ENCODE results near the gene C21orf58. TPM values are rescaled to one million over a fixed set of nuclear protein-coding genes. Genes with fewer than 3 reads are reported as not detected.
A peak's percentile ranks its signal among the peaks of the same experiment; 100 is the strongest.

C21orf58 gene
- total RNA-seq, 2 experiments from 2014 or later = 23.9 to 25.2 TPM

DNA sequence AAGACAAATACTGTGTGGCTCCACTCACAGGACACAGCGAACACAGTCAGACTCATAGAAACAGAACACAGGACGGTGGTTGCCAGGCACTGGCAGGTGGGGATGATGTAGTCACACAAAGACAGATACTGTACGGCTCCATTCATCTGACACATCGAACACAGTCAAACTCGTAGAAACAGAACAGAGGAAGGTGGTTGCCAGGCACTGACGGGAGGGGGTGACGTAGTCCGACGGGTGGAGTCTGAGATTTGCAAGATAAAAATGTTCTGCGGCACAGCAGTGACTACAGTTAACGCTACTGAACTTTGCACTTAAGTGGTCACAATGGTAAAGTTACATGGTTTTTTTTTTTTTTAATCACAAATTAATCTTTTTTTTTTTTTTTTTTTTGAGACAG lies 18.7 kb downstream of the C21orf58 start:
- ATAC-seq (no peak), DNase-seq (no peak)
- POLR2A ChIA-PET = no interaction called here
- CTCF ChIA-PET = no interaction called here
- Mint-ChIP-seq H3K4me1 (ENCODE audit: low read depth) (no peaks in the 10 kb centered on the region), H3K9me3 (no peaks in the 10 kb centered on the region), H3K27ac (no peak overlapping the region), H3K27me3 (no peaks in the 10 kb centered on the region), H3K4me3 (no peak overlapping the region), H3K36me3 (ENCODE audit: low read depth) (peaks cover 29% of the 10 kb centered on the region)
- intact Hi-C loops (cut with micrococcal nuclease) = no loop called here
- TF ChIP-seq, protein P1, sequence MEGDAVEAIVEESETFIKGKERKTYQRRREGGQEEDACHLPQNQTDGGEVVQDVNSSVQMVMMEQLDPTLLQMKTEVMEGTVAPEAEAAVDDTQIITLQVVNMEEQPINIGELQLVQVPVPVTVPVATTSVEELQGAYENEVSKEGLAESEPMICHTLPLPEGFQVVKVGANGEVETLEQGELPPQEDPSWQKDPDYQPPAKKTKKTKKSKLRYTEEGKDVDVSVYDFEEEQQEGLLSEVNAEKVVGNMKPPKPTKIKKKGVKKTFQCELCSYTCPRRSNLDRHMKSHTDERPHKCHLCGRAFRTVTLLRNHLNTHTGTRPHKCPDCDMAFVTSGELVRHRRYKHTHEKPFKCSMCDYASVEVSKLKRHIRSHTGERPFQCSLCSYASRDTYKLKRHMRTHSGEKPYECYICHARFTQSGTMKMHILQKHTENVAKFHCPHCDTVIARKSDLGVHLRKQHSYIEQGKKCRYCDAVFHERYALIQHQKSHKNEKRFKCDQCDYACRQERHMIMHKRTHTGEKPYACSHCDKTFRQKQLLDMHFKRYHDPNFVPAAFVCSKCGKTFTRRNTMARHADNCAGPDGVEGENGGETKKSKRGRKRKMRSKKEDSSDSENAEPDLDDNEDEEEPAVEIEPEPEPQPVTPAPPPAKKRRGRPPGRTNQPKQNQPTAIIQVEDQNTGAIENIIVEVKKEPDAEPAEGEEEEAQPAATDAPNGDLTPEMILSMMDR (IDR thresholded peaks at IDR 0.05) = no peak

DNA sequence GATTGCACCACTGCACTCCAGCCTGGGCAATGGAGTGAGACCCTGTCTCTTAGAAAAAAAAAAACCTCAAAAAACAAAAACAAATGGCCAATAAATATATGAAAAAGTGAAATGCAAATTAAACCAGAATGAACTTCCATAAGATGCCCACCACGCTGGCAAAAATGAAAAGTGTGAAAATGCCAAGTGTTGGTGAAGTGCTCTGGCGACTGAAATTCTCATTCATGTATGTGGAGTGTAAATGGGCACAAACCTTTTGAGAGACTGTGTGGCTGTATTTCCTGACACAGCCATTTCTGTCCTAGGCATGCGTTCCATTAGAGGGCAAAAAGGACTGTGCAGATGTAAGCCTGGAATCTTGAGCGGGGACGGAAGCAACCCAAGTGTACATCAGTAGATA lies 19.2 kb downstream of the C21orf58 start:
- ATAC-seq (no peak), DNase-seq (no peak)
- H3K36me3 Mint-ChIP-seq (ENCODE audit: low read depth) = peaks cover 33% of the 10 kb centered on the region
- ChIA-PET CTCF (no interaction called here), POLR2A (no interaction called here)
- TF ChIP-seq, protein P1 (IDR thresholded peaks at IDR 0.05) = no peak
- H3K27me3 Mint-ChIP-seq = no peaks in the 10 kb centered on the region
- H3K4me3 Mint-ChIP-seq = no peak overlapping the region
- H3K27ac Mint-ChIP-seq = no peak overlapping the region
- H3K9me3 Mint-ChIP-seq = no peaks in the 10 kb centered on the region
- intact Hi-C loops (cut with micrococcal nuclease) = no loop called here
- H3K4me1 Mint-ChIP-seq (ENCODE audit: low read depth) = no peaks in the 10 kb centered on the region

DNA sequence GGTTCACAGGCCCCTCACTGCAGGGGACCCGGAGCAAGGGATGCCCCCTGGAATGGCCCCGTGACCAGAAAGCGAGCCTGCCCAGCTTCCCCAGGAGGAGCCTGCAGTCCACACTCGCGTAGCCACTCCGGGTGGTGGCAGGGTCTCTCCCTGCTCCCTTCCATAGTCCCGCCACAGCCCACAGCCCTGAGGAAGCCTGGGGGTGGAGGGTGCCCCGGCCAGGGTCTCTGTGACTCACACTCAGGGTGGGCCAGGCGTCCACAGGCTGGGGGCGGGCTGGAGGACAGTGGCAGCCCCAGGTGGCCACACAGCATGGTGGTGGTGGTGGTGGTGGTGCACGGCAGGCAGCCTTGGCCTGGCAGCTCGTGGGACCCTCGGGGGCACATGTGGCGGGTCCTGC lies 21.9 kb downstream of the C21orf58 start:
- POLR2A ChIA-PET = interaction anchor here (0.8 to 1.9 kb wide), 2 partner anchors 9 to 88 kb away, joined by 4 to 5 read pairs; no protein-coding TSS in a partner anchor

DNA sequence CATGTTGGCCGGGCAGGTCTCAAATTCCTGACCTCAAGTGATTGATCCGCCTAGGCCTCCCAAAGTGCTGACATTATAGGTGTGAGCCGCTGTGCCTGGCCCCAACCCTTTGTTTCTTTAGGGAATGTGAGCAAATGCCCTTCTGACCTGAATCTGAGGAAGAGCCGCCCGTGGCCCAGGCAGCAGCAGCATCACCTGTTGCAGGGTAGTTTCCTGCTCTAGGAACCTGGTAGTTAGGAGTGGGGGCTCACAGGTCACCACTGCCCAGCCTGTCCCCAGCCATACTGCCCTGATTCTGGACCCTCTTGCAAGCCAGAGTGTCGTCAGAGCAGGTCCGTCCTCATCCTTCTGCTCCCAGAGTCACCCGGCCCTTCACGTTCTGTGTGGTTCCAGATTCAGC lies 24.5 kb downstream of the C21orf58 start:
- POLR2A ChIA-PET = interaction anchor here (1.9 kb wide), 1 partner anchor 24 kb away, joined by 5 read pairs; the partner anchor contains the start of gene C21orf58
- no peaks in the 10 kb centered on the region for H3K9me3 Mint-ChIP-seq
- DNase-seq (no peak), ATAC-seq (no peak)
- peaks cover 2% of the 10 kb centered on the region for H3K27me3 Mint-ChIP-seq
- TF ChIP-seq, protein P1 (IDR thresholded peaks at IDR 0.05) = no peak
- peaks cover 22% of the 10 kb centered on the region for H3K36me3 Mint-ChIP-seq (ENCODE audit: low read depth)
- peaks cover 10% of the 10 kb centered on the region for H3K4me1 Mint-ChIP-seq (ENCODE audit: low read depth)
- intact Hi-C loops (cut with micrococcal nuclease) = no loop called here
- no peak overlapping the region for H3K27ac Mint-ChIP-seq
- CTCF ChIA-PET = no interaction called here
- H3K4me3 Mint-ChIP-seq = no peak overlapping the region

More for the DNA sequence above, 21.9 kb downstream of the C21orf58 start:
- DNase-seq (no peak), ATAC-seq (no peak)
- Mint-ChIP-seq H3K4me1 (ENCODE audit: low read depth) (no peaks in the 10 kb centered on the region), H3K4me3 (no peak overlapping the region), H3K9me3 (no peaks in the 10 kb centered on the region), H3K36me3 (ENCODE audit: low read depth) (peaks cover 29% of the 10 kb centered on the region), H3K27me3 (no peaks in the 10 kb centered on the region), H3K27ac (no peak overlapping the region)
- TF ChIP-seq, protein P1 (IDR thresholded peaks at IDR 0.05) = no peak
- CTCF ChIA-PET = no interaction called here
- intact Hi-C loops (cut with micrococcal nuclease) = no loop called here

DNA sequence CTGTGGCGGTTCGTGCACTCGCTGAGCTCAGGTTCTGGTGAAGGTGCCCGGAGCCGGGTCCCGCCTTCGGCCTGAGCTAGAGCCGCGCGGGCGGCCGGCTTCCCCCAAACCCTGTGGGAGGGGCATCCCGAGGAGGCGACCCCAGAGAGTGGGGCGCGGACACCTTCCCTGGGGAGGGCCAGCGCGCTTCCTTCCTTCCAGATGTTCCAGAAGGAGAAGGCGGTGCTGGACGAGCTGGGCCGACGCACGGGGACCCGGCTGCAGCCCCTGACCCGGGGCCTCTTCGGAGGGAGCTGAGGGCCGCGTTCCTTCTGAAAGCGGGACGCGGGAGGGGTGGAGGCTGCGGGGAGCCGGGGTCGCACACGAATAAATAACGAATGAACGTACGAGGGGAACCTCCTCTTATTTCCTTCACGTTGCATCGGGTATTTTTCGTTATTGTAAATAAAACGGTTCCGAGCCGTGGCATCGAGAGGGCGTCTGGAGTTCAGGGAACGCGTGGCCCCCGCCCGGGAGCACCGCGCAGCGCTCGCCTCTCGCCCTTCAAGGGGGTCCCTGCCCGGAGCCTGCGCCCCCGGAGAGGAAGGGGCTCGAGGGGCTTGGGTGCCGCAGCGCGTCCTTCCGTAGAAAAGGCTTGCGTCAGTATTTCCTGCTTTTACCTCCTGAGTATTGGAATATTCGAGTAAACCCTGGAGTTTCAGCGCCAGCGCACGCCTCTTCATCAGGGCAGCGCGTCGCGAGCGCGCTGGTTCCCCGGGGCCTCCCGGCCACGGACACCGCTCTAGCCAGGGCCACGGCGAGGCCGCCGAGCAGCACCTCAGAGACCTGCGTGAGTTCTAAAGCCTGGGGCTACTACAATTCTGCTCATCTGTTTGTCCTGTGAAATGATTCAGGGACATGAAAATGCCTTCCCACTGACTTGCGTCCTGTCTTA lies 26.1 kb downstream of the C21orf58 start:
- intact Hi-C loops (cut with micrococcal nuclease) = no loop called here
- TF ChIP-seq, protein P1 (IDR thresholded peaks at IDR 0.05) = no peak
- Mint-ChIP-seq H3K27ac (no peak overlapping the region), H3K4me3 (peak overlapping the region; percentile 35), H3K4me1 (ENCODE audit: low read depth) (peaks cover 10% of the 10 kb centered on the region), H3K36me3 (ENCODE audit: low read depth) (peaks cover 17% of the 10 kb centered on the region), H3K27me3 (peaks cover 2% of the 10 kb centered on the region), H3K9me3 (no peaks in the 10 kb centered on the region)
- ChIA-PET POLR2A (interaction anchor here (0.7 to 1.9 kb wide), 5 partner anchors 12 to 60 kb away, joined by 3 to 5 read pairs (median 4); partner anchors contain the start of genes C21orf58, MCM3AP and YBEY), CTCF (no interaction called here)
- ATAC-seq (peak; percentile 22), DNase-seq (no peak)
